ENCODE data around the gene PSMC6.

DNA sequence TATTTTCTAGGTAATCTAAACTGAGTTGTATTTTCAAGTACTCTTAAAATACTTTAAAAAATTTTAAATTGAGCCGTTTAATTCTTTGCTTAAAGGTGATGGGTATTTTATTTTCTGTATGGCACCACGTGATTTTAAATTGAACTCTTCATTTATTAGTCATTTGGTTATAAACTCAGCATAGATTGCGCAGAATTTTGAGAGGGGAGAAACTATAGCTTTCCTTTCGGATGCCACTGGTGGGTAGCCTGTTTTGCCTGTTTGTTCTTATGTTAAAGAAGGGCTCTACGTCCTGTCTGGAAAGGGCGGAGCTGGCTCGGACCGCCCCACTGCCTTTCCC lies 22.6 kb downstream of the PSMC6 start:
- TF ChIP-seq POLR2AphosphoS5 (IDR thresholded peaks at IDR 0.05): no peak
- TF ChIP-seq, protein P1, sequence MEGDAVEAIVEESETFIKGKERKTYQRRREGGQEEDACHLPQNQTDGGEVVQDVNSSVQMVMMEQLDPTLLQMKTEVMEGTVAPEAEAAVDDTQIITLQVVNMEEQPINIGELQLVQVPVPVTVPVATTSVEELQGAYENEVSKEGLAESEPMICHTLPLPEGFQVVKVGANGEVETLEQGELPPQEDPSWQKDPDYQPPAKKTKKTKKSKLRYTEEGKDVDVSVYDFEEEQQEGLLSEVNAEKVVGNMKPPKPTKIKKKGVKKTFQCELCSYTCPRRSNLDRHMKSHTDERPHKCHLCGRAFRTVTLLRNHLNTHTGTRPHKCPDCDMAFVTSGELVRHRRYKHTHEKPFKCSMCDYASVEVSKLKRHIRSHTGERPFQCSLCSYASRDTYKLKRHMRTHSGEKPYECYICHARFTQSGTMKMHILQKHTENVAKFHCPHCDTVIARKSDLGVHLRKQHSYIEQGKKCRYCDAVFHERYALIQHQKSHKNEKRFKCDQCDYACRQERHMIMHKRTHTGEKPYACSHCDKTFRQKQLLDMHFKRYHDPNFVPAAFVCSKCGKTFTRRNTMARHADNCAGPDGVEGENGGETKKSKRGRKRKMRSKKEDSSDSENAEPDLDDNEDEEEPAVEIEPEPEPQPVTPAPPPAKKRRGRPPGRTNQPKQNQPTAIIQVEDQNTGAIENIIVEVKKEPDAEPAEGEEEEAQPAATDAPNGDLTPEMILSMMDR (IDR thresholded peaks at IDR 0.05): no peak
- no peak for TF ChIP-seq EP300 (IDR thresholded peaks at IDR 0.05)
- TF ChIP-seq POLR2A (IDR thresholded peaks at IDR 0.05): no peak
